HG02885 (cell line): ENCODE data around the gene GBP2.
"Not testable (repeated sequence)": the region's sequence is repeated elsewhere in the genome, so short reads cannot be mapped to it uniquely, and the experiment has no call there.

Experiments used
- ATAC-seq: cut with Tn5 transposase; IDR thresholded peaks from one replicate; pipeline ENCODE4 v1.9.1; 2021; ENCODE audit warnings: mild to moderate bottlenecking; ENCODE audit not compliant: unreplicated experiment, poor library complexity

Gene GBP2

GRCh38 chr1:89128003-89128458 is 2.1 kb upstream of the GBP2 start:
- not testable (repeated sequence) for ATAC-seq

DNA sequence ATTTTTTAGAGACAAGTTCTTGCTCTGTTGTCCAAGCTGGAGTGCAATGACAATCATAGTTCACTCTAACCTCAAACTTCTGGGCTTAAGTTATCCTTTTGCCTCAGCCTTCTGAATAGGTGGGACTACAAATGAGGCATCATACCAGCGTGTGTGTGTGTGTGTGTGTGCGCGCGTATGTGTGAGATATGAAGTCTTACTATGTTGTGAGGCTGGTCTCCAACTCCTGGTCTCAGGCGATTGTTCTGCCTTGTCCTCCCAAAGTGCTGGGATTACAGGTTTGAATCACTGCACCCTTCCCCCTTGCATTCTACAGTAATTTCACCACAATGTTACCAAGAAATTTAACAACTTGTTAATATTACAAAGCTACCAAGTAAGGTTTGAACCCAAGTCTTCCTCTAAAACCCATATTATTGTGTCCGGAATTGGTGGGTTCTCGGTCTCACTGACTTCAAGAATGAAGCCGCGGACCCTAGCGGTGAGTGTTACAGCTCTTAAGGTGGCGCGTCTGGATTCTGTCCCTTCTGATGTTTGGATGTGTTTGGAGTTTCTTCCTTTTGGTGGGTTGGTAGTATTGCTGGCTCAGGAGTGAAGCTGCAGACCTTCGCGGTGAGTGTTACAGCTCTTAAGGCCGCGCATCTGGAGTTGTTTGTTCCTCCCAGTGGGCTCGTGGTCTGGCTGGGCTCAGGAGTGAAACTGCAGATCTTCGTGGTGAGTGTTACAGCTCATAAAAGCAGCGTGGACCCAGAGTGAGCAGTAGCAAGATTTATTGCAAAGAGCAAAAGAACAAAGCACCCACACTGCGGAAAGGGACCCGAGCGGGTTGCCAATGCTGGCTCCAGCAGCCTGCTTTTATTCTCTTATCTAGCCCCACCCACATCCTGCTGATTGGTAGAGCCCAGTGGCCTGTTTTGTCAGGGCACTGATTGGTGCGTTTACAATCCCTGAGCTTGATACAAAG is 970 bp upstream of the GBP2 start:
- not testable (repeated sequence) for ATAC-seq

- peak; percentile 36 for ATAC-seq
Measured at GRCh38 chr1:89125240-89125912, 538 bp downstream of the GBP2 start.

GRCh38 chr1:89121641-89122040 is 4.3 kb downstream of the GBP2 start:
- ATAC-seq, result no peak

DNA sequence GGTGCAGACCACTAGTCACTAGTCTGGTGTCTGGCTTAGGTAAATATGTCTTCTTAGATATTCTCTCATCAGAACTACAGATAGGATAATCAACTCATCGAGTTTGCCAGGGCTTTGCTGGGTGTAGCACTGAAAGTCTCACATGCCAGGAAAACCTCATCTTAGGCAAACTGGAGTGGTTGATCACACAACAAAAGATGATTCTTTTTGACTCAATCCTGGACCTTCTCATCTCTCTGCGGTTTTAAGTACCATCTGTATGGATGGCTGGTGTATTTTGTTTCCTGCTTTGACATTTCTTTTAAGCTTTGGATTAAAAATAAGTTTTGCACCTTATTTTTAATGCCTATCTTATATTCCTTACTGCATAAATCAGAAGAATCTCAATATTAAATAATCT is 11.3 kb downstream of the GBP2 start:
- ATAC-seq, result no peak

- no peak for ATAC-seq
Measured at GRCh38 chr1:89112871-89113613, 12.9 kb downstream of the GBP2 start.

DNA sequence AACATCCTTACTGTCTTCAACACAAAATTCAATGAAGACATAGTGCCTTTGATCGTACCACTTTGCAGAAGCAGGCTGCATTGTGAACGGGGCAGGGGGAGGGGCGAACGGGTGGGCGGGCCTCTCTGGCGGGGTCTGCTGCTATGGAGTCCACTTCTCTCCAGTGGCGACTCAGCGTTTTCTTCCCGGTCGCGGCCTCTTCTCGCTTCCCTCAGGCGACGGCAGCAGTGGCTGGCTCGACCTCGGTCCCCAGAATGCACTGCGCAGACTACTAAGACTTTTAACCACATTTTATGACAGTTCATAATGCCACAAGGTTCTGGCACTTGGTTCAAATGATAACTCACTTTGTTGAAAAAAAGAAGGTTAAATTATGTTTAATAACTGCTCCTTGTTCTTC is 21.2 kb downstream of the GBP2 start:
- no peak for ATAC-seq

GRCh38 chr1:89104147-89104546 is 21.8 kb downstream of the GBP2 start:
- ATAC-seq, result no peak

DNA sequence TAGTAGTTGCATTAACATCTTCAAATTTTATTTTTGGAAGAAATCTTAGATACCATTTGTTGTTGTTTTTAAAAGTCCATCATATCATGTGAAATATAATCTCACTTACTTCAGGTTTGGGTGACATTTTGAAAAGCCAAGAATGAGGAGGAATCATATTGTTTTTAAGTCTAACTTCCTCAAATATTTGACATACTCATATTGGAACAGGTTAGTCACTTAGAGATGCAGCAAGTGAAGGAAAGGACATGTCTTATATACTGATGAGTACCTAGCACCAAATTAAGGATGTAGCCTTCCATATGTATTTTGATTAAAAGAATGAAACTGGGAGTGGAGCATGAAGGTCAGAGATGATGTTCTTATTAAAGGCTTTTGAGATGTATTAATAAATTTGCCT is 23.9 kb downstream of the GBP2 start:
- ATAC-seq, result no peak

DNA sequence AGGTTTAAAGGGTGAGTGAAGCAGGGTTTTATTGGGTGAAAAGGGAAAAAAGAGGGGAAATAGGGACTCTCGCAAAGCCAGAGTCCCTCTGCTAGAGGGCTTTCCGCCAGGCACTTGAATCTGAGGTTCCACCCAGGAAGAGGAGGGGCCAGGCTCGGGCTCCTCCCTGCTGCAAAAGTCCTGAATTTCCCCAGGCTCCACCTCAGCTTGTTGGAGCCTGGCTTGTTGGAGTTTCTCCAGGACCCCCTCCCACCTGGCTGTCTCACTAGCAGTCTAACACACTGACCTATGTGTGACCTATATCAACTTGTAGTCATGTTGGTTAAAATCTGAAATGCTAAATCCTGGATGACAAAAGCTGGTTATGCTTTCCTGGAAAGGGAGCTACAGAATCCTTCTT is 25.5 kb downstream of the GBP2 start:
- no peak for ATAC-seq

- ATAC-seq, result no peak
Measured at GRCh38 chr1:89098857-89099256, 27.1 kb downstream of the GBP2 start.

- no peak for ATAC-seq
Measured at GRCh38 chr1:89095737-89096136, 30.2 kb downstream of the GBP2 start.

DNA sequence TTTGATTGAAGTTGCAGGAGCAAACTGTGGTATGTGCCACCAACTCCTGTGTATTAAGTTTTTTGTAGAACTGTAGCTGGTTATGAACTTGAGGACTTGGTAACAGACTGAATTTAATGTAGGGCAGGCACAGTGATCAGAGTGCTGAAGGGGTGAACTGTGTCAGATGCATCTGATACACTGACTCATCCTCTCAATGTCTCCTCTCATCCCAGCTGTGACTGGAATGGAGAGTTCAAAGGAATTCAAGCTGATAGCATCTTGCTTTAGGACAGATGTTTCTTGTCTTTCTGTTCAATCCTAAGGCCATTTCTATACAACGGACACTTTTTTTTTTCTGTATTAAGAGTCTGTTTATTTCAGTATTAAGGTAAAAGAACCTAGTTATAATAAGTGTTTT is 36.0 kb downstream of the GBP2 start:
- no peak for ATAC-seq

DNA sequence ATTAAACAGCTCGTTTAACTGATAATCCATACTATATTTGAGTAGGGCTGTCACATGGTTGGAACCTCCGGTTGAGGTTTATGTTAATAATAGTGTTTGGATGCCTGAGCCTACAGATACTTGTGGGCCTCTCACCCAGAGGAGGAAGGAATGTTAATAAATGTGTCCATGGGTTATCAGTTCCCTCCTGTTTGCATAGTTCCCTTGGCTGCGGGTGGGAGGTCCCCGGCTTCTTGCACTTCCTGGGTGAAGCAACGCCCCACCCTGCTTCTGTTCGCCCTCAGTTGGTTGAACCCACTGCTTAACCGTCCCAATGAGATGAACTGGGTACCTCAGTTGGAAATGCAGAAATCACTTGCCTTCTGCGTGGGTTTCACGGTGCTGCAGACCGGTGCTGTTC is 37.3 kb downstream of the GBP2 start:
- no peak for ATAC-seq

DNA sequence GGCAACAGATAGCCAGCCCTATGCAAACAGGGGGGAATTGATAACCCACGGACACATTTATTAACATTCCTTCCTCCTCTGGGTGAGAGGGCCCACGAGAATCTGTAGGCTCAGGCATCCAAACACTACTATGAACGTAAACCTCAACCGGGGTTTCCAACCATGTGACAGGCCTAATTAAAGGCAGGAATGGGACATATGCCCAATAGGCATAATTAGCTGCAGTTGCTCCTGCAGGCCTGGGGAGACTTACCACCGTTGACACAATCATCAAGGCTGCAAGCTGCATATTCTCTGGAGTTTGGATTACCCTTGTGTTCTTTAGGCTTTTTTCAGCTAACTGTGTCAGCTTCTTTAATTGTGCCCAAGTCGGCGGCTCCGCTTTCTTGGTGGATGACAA is 38.7 kb downstream of the GBP2 start:
- no peak for ATAC-seq

DNA sequence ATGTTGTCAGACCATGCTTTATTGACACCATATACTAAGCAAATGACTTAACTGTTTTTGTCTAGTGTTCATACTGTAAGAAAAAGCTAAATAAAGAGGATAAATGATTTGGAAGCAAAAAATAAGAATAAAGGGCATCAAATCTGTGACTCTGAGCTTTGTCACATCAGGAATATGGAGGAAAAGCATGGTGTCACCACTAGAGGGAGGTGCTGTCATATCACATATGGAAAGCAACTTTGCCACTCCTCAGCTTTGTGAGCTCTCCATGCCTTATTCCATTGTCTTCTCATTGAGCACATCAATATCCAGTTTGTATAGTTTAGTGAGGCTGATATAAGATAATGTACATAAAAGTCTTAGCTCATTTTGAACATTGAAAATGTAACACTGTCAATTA is 40.1 kb downstream of the GBP2 start:
- peak; percentile 53 for ATAC-seq

GRCh38 chr1:89081005-89081404 is 44.9 kb downstream of the GBP2 start:
- ATAC-seq, result peak; percentile 55

- ATAC-seq, result not testable (repeated sequence)
Measured at GRCh38 chr1:89080068-89080467, 45.8 kb downstream of the GBP2 start.

- ATAC-seq, result not testable (repeated sequence)
Measured at GRCh38 chr1:89072466-89073065, 53.3 kb downstream of the GBP2 start.

- no peak for ATAC-seq
Measured at GRCh38 chr1:89070509-89070908, 55.4 kb downstream of the GBP2 start.
